Chondrocyte (in vitro differentiated cells): ENCODE results near the gene TAF1A. TPM values are rescaled to one million over a fixed set of nuclear protein-coding genes. Genes with fewer than 3 reads are reported as not detected.

Experiments
- DNase-seq: peaks from one replicate; pipeline ENCODE4 v3.0.0; 2021; ENCODE audit warnings: mixed read lengths, low spot score
- H3K27ac Mint-ChIP-seq: one replicate; pipeline ENCODE4 v1.8.0; 2021; ENCODE audit warnings: mild to moderate bottlenecking, moderate library complexity, mixed read lengths; ENCODE audit not compliant: unreplicated experiment
- H3K27me3 Mint-ChIP-seq: 2 replicates; pipeline ENCODE4 v1.8.0; 2021; ENCODE audit warnings: low read depth, mixed read lengths
- H3K36me3 Mint-ChIP-seq: 2 replicates; pipeline ENCODE4 v1.8.0; 2021; ENCODE audit warnings: low read depth, mixed read lengths
- H3K4me1 Mint-ChIP-seq: 2 replicates; pipeline ENCODE4 v1.8.0; 2021; ENCODE audit warnings: low read depth, mild to moderate bottlenecking, mixed read lengths
- H3K4me3 Mint-ChIP-seq: one replicate; pipeline ENCODE4 v1.8.0; 2021; ENCODE audit warnings: mild to moderate bottlenecking, moderate library complexity, mixed read lengths; ENCODE audit not compliant: unreplicated experiment
- H3K9me3 Mint-ChIP-seq: 2 replicates; pipeline ENCODE4 v1.8.0; 2021; ENCODE audit warnings: low read depth, mixed read lengths
- long read RNA-seq: library from polyadenylated mRNA; stranded (forward); transcript quantifications from one replicate; pipeline ENCODE4 v2.0.0, GENCODE V29; 2021
- total RNA-seq: library from RNA; stranded (reverse); gene quantifications from 3 replicates; pipeline ENCODE4 v1.2.1, GENCODE V29; 2021
- TF ChIP-seq, protein P1 (sequence below): fragments of 200-600 bp; sonication (generic); IDR thresholded peaks from 2 replicates; pipeline ENCODE4 v1.5.0; 2021; ENCODE audit warnings: antibody characterized with exemption, mild to moderate bottlenecking, moderate library complexity

Gene TAF1A
- 3.3 to 6.6 TPM (median 3.7 TPM) in 3 replicates for total RNA-seq
- long read RNA-seq, partial matches to known transcripts = 2 of 6 reads
- long read RNA-seq, other reads (novel, unspliced or antisense) = 2 of 6 reads

DNA sequence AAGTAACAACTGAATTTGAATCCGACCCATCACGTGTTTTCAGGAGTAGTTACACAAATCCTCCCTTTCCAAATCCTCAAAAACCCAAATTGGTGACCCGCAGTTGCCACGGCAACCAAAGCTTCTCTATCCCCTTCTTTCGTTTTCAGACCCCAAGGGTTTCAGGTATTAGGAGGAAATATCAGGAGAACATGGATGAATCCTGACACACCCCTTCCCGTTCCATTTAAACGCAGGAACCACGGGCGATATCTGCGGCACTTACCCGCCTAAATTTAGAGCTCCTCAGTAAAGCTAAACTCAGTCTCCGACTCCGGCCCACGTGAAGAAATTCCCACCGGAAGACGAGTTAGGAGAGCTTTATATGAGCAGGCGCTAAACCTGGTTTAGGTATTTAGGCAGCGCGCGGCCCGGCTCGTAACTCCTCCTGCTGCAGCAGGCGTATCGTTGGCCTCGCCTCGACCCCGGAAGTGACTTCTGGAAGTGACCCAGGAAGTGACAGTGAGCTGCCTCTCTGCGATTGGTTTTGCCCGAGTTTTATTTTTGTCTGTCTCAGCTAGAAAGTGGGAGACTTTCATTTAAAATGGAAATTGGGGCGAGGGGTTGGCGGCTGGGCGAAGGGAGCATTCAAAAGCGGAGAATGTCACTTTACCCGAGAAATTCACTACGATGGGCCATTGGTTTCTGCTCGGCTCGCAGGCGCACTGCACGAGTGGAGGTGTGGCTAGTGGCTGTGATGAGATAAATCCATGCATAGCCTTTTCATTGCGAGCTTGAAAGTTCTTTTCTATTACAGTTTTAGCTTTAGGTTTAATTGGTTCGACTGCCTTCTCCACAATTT is at the start of gene TAF1A:
TSS of gene TAF1A (minus strand) at position 472 of the 841 bp plus-strand sequence.
- peaks cover 2% of the 10 kb centered on the region for H3K36me3 Mint-ChIP-seq
- DNase-seq = peak; percentile 93
- H3K27me3 Mint-ChIP-seq = no peaks in the 10 kb centered on the region
- H3K4me1 Mint-ChIP-seq = peaks cover 25% of the 10 kb centered on the region
- H3K4me3 Mint-ChIP-seq = peak within 1 kb of the TSS; percentile 94
- H3K9me3 Mint-ChIP-seq = peaks cover 4% of the 10 kb centered on the region
- H3K27ac Mint-ChIP-seq = peak within 1 kb of the TSS; percentile 94
- TF ChIP-seq, protein P1, sequence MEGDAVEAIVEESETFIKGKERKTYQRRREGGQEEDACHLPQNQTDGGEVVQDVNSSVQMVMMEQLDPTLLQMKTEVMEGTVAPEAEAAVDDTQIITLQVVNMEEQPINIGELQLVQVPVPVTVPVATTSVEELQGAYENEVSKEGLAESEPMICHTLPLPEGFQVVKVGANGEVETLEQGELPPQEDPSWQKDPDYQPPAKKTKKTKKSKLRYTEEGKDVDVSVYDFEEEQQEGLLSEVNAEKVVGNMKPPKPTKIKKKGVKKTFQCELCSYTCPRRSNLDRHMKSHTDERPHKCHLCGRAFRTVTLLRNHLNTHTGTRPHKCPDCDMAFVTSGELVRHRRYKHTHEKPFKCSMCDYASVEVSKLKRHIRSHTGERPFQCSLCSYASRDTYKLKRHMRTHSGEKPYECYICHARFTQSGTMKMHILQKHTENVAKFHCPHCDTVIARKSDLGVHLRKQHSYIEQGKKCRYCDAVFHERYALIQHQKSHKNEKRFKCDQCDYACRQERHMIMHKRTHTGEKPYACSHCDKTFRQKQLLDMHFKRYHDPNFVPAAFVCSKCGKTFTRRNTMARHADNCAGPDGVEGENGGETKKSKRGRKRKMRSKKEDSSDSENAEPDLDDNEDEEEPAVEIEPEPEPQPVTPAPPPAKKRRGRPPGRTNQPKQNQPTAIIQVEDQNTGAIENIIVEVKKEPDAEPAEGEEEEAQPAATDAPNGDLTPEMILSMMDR = no peak

DNA sequence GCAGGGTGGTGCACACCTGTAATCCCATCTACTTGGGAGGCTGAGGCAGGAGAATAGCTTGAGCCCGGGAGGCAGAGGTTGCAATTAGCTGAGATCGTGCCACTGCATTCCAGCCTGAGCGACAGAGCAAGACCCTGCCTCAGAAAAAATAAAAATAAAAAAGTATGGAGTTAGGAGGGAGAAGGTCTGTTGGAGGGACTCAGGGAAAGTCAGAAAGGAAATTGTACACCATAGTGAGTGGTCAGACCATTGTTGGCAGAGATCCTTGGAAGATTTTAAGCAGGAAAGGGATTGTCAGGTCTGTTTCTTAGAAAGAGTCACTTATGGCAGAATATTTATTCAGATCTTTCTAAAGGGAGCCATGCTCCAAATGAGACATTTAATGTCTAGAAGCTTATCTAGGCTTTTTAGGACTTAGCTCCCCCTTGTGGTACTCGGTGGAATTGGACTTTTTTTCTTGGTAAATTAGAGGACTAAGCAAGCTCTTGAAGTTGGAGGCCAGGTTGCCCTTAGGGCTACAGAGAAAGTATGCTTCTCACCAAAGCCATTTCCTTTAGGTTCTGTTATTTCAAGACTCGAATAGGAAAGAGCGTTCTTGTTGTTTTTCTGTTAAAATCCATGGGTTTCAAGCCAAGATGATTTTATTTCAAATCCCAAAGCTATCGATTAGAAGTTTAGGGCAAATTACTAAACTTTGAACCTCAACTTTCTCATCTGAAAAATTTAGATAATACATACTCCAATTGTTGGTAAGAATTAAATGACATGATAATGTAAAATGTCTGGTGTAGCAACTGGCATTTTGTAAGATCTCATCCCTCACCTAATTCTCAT is 44.7 kb upstream of the TAF1A start:
- no peaks in the 10 kb centered on the region for H3K27me3 Mint-ChIP-seq
- peaks cover 33% of the 10 kb centered on the region for H3K4me1 Mint-ChIP-seq
- TF ChIP-seq, protein P1 = peak; percentile 94
- DNase-seq = no peak
- H3K36me3 Mint-ChIP-seq = peaks cover 29% of the 10 kb centered on the region
- H3K9me3 Mint-ChIP-seq = no peaks in the 10 kb centered on the region
- H3K27ac Mint-ChIP-seq = peak overlapping the region; percentile 53
- H3K4me3 Mint-ChIP-seq = no peak overlapping the region

DNA sequence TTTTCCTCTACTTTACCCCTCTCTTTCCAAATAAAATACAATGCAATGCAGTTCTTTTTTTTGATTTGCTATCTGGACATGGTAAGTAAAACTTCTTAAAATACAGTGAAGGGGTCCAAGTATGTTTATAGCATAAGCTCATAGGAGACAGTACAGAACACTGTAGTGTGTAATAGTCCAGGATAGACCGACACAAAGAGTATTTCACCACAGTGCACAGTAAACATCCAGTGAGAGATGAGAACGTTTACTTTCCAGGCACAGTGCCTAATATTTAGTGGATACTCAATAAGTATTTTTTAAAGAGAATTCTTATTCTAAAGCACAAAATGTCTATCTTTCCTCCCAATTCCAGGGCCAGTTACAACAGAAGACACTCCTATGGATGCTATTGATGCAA is 43.0 kb upstream of the TAF1A start:
- Mint-ChIP-seq H3K27ac (peak overlapping the region; percentile 46), H3K27me3 (no peaks in the 10 kb centered on the region), H3K4me3 (no peak overlapping the region), H3K9me3 (no peaks in the 10 kb centered on the region), H3K4me1 (peaks cover 44% of the 10 kb centered on the region), H3K36me3 (peaks cover 25% of the 10 kb centered on the region)
- DNase-seq = no peak
- TF ChIP-seq, protein P1 = no peak

DNA sequence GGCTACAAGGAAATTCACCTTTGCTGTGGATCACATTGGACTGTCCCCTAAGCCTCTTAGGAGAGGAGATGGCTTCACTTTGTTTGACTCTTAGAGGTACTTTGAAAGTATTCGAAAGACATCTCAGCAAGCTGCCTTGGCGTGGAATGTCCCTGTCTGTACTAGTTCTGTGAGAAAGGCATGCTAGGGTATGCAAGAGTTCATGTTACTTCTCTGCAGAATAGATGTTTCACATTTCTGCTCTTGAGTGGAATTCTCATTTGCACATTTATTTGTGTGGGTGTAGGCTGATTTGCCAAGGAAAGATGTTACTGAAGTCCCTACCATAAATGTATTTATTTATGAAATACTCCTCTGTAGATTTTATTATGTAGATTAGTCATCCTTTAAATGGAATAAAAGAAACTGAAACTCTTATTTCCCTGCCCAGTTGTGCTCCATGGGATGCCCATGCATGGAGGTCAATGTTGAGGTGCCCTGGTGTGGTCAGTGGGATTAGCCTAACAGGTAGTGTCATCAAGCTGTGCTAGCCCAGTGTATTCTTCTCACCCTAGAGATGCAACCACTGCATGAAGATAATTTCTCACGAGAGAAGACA is 42.0 kb upstream of the TAF1A start:
- Mint-ChIP-seq H3K36me3 (peaks cover 30% of the 10 kb centered on the region), H3K27ac (peak overlapping the region; percentile 28), H3K27me3 (no peaks in the 10 kb centered on the region), H3K9me3 (no peaks in the 10 kb centered on the region), H3K4me3 (no peak overlapping the region), H3K4me1 (peaks cover 50% of the 10 kb centered on the region)
- DNase-seq = no peak
- TF ChIP-seq, protein P1 = no peak
